C1 segment of cervical spinal cord (tissue), 14 donors: ENCODE results near the gene EPSTI1.

Source experiments
- DNase-seq, 14 donors: peaks; one replicate each; lab custom pipeline; 2025; lab: John Stamatoyannopoulos, UW

EPSTI1 gene

GRCh38 chr13:42971691-42972347, 20.2 kb downstream of the EPSTI1 start:
- DNase-seq, result no peak

GRCh38 chr13:42970824-42971690, 21.0 kb downstream of the EPSTI1 start:
- DNase-seq, result no peak

GRCh38 chr13:42969565-42970172, 22.4 kb downstream of the EPSTI1 start:
- DNase-seq, result peak in 11 of 14 donors; percentile 9 to 74 (median 28)

GRCh38 chr13:42968906-42969305, 23.1 kb downstream of the EPSTI1 start:
- no peak for DNase-seq

GRCh38 chr13:42967660-42968059, 24.4 kb downstream of the EPSTI1 start:
- no peak for DNase-seq

GRCh38 chr13:42965281-42965680, 26.8 kb downstream of the EPSTI1 start:
- no peak for DNase-seq

GRCh38 chr13:42964761-42965161, 27.3 kb downstream of the EPSTI1 start:
- DNase-seq, result no peak

- DNase-seq, result no peak
These were observed 32.4 kb downstream of the EPSTI1 start for GRCh38 chr13:42959615-42960014.

- DNase-seq, result no peak
These were observed 34.2 kb downstream of the EPSTI1 start for GRCh38 chr13:42957881-42958280.

GRCh38 chr13:42950181-42950580, 41.9 kb downstream of the EPSTI1 start:
- DNase-seq, result no peak

- no peak for DNase-seq
These were observed 44.1 kb downstream of the EPSTI1 start for GRCh38 chr13:42947925-42948324.

- DNase-seq, result no peak
These were observed 45.1 kb downstream of the EPSTI1 start for GRCh38 chr13:42946927-42947326.

GRCh38 chr13:42929886-42930535, 62.0 kb downstream of the EPSTI1 start:
- DNase-seq, result no peak

GRCh38 chr13:42926555-42926954, 65.5 kb downstream of the EPSTI1 start:
- no peak for DNase-seq

- no peak for DNase-seq
These were observed 66.0 kb downstream of the EPSTI1 start for GRCh38 chr13:42926043-42926442.

- no peak for DNase-seq
These were observed 66.4 kb downstream of the EPSTI1 start for GRCh38 chr13:42925626-42926025.

- DNase-seq, result no peak
These were observed 67.7 kb downstream of the EPSTI1 start for GRCh38 chr13:42924344-42924743.

GRCh38 chr13:42907745-42908144, 84.3 kb downstream of the EPSTI1 start:
- DNase-seq, result no peak

GRCh38 chr13:42906257-42906656, 85.8 kb downstream of the EPSTI1 start:
- no peak for DNase-seq

GRCh38 chr13:42905579-42905978, 86.5 kb downstream of the EPSTI1 start:
- no peak for DNase-seq

- DNase-seq, result no peak
These were observed 92.8 kb downstream of the EPSTI1 start for GRCh38 chr13:42899266-42899665.

- no peak for DNase-seq
These were observed 96.3 kb downstream of the EPSTI1 start for GRCh38 chr13:42895776-42896175.
